ENCODE data around the gene DIP2C.
"Not testable (repeated sequence)": the region's sequence is repeated elsewhere in the genome, so short reads cannot be mapped to it uniquely, and the experiment has no call there.

Gene DIP2C

DNA sequence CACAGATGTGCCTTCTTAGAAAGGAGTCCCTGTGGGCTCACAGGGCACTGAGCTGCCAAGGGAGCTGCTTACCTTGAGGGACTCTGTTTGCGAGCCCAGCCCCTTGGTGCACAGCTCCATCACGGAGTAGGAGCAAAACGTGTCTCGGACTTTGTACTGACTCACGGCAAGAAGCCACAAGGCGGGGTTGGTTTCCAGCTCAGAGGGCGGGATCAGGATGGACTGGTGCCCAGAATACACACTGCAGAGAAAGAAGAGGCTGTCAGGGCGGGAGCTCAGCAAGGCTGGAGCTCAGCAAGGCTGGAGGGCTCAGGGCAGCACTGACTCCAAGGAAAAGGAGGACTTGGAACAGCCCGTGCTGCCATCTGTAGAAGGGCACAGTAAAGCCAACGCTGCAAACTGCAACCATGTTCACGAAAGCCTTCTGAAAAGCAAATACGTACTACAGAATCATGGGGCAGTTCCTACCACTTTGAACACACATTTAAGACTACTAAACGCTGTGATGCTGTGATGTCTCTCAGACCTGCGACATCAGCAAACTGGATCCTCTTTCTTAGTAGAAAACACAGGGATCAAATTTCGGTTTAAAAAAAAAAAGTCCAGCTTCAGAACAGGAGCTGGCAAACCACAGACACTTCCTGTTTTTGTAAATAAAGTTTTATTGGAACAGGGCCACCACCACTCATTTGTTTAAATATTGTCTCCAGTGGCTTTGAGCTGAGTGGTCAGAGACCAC is 359.9 kb downstream of the DIP2C start:
- DNase-seq (ENCODE audit: low read depth in 2 of 2): peak; percentile 81 to 82

- no peak for DNase-seq (ENCODE audit: low read depth in 2 of 2)
Observed at GRCh38 chr10:327889-328852, 361.3 kb downstream of the DIP2C start.

- no peak for DNase-seq (ENCODE audit: low read depth in 2 of 2)
Observed at GRCh38 chr10:326894-327635, 362.4 kb downstream of the DIP2C start.

GRCh38 chr10:326350-326749 is 363.1 kb downstream of the DIP2C start:
- no peak for DNase-seq (ENCODE audit: low read depth in 2 of 2)

GRCh38 chr10:325282-325681 is 364.2 kb downstream of the DIP2C start:
- DNase-seq (ENCODE audit: low read depth in 2 of 2): no peak

DNA sequence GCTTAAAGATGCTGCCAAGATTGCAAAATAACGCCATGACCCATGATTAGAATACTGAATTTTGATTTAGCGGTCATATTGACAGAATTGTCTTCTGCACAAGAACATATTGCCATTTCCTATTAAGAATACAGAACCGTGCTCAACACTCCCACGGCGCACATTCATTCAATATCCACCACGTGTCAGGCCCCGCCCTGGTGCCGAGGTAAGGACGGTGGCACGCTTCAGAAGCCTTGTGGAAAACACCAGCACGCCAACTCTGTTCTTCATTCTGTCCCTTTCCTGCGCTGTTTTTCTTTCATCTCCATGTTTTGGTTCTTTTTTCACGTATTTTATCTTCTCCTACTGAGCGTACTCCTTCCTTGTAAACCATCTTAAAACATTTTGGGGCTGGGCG is 364.9 kb downstream of the DIP2C start:
- no peak for DNase-seq (ENCODE audit: low read depth in 2 of 2)

DNA sequence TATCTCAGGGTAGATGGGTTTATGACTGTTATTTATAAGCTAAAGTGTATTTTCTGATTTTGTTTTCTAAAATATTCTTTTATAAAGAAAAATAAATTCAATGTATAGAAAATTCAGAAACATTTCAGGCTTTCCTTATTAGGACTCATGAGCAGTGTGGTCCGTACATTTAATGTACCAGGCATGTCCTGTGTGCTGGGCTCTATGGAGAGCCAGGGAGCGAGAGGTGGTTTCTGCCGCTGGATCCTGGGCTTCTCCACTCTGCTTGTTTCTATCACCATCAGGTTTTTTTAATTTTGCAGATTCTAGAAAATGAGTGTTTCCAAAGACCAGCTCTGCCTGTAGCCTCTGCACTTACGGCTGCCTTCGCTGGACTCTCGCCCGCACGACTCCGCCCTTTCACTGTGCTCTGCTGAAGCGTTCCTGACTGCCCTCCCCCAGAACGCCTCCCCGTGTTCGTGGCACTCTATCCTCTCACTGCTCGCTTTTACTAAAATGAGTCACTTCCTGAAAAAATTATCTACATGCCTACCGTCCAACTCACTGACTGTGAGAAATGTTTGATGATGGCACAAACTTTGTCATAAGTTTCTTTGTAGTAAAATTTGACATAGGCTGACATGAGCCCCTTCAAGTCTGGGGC is 365.7 kb downstream of the DIP2C start:
- DNase-seq (ENCODE audit: low read depth in 2 of 2): peak; percentile 89 to 90

GRCh38 chr10:323046-323445 is 366.4 kb downstream of the DIP2C start:
- not testable (repeated sequence) for DNase-seq (ENCODE audit: low read depth in 2 of 2)

- no peak for DNase-seq (ENCODE audit: low read depth in 2 of 2)
Observed at GRCh38 chr10:320771-321170, 368.7 kb downstream of the DIP2C start.

DNA sequence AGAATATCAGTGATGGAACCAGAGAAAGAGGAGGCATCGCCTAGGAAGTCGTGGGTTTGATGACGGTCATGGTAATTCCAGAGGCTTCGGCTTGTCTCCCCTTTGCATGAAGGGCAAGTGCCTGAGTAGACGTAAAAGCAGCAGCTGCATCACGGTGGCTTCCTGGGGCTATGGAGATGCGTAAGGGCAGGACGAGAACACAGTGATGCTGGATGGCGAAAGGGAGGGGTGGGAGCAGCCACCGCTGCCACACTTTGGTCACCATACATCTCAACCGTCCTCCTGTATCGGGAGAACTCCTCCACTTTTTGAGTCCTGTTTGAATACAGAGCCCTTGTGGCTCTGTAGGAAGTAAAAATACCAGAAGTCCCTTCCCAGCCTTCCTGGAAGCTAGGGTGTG is 371.5 kb downstream of the DIP2C start:
- DNase-seq (ENCODE audit: low read depth in 2 of 2): no peak

- no peak for DNase-seq (ENCODE audit: low read depth in 2 of 2)
Observed at GRCh38 chr10:317271-317769, 372.1 kb downstream of the DIP2C start.

DNA sequence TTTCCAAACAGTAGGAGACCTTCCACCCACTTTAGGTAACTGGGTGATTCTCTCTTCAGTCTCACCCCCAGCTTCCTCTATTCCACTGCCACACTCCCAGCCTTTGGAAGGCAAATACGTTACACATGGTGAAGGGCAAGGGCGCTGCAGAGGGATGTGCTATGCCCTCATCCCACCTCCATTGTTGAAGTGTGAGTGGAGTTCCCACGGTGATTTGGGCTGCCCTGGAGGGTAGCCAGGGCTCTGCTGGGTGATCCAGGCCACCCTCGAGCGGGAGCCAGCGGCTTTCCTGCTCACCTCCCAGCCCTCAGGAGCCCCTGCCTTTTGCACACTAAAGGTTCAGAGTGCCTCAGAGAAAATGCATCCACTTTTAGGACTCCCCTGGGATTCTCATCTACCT is 373.1 kb downstream of the DIP2C start:
- DNase-seq (ENCODE audit: low read depth in 2 of 2): no peak

DNA sequence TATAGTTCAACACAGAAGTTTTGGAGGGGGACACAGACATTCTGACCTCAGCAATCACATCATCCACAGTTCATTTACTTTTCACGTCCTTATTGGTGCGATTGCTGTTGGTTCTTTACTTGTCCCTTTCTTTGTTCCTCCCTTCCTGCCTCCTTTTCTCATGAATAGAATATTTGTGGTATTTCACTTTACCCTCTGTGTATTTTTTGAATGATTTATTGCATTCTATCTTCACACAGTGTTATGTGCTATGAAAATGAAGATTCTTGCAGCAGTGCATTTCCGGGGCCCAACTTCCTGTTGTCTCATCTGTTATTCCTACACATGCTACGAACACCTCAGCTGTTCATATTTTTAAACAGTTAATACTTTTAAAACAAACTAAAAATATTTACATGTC is 374.6 kb downstream of the DIP2C start:
- DNase-seq (ENCODE audit: low read depth in 2 of 2): peak; percentile 15 to 21

DNA sequence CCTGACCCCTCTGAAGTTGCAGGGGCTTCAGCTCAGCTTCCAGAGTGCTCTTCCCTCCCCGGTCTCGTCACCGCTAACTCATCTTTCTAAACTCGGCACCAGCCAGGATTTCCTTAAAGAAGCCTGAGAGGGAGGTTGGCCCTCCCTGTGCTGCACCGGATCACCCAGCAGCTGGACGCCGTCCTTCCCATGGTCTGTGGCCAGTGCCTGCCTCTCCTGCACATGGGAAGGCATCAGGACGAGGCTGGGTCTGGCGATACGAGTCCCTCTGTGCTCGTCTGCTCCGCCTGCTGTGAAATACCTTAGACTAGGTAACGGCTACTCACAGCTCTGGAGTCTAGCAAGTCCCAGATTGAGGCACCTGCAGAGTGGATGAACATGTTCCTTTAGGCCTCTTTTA is 375.1 kb downstream of the DIP2C start:
- DNase-seq (ENCODE audit: low read depth in 2 of 2): no peak

- no peak for DNase-seq (ENCODE audit: low read depth in 2 of 2)
Observed at GRCh38 chr10:311901-312665, 377.4 kb downstream of the DIP2C start.

DNA sequence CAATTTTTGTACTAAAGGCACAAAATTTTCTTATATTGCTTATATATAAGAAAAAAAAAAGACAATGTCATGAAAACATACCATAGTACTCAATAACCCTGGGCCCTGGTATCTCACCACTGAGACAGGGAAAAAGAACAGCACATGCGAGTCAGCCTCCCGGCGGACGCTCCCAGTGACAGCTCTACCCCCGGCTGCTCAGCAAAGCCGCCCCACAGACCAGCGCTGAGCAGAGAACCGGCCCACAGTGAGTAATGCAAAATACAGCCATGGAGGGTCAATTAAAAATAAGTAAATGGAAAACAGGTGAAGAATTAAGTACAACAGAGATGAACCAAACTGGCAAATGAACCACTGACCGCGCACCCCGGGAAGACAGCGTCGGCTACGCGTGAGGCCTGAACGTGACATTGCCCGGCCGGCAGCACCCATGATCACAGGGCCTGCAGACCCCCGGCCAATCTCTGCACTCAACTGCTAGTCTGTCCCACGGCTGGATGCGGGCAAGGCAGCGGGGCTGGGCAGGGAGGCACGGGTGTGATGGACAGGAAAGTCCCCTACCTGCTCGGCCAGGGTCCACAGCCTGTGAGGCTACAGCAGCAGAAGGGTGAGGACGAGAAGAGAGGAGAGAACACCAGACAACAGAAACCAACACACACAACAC is 378.4 kb downstream of the DIP2C start:
- DNase-seq (ENCODE audit: low read depth in 2 of 2): no peak

DNA sequence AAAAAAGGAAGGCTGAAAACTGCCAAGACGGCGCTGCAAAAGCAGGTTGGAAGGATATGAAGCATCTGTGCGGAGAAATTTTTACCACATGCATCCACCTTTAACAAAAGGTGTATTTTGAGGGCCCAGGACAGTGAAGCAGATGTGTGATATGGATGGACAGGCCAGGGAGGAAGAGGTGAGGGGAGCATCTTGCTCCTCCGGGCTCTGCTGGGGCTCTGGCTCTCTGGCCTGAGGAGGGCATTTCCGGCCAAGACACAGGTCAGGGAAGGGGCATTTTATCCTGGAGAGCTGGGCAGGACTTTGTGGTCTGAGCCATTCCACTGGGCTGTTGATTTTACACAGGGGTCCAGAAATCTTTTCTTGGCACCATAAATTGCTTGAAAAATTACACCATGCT is 379.1 kb downstream of the DIP2C start:
- no peak for DNase-seq (ENCODE audit: low read depth in 2 of 2)

GRCh38 chr10:308572-309085 is 380.8 kb downstream of the DIP2C start:
- no peak for DNase-seq (ENCODE audit: low read depth in 2 of 2)

GRCh38 chr10:308101-308500 is 381.4 kb downstream of the DIP2C start:
- no peak for DNase-seq (ENCODE audit: low read depth in 2 of 2)

GRCh38 chr10:307659-308058 is 381.8 kb downstream of the DIP2C start:
- no peak for DNase-seq (ENCODE audit: low read depth in 2 of 2)
